AG10803 (cell line): ENCODE measurements around the gene S100PBP.

ENCODE experiments used
- DNase-seq: peaks from one replicate; pipeline ENCODE4 v3.0.0; 2010; ENCODE audit warnings: low read depth
- H3K4me3 ChIP-seq: 2 replicates; pipeline ENCODE4 v1.5.1; 2011; ENCODE audit warnings: mild to moderate bottlenecking, low read length, control low read depth
- CTCF ChIP-seq: conservative IDR thresholded peaks from 2 replicates; pipeline ENCODE4 v1.5.1; 2011; ENCODE audit warnings: mild to moderate bottlenecking, low read length, control low read depth, inconsistent platforms

S100PBP gene

GRCh38 chr1:32878637-32879041 lies 61.2 kb downstream of the S100PBP start:
- TF ChIP-seq CTCF, result no peak
- no peak for DNase-seq
- no peak overlapping the region for H3K4me3 ChIP-seq

- TF ChIP-seq CTCF, result no peak
Measured at GRCh38 chr1:32881291-32881690, 63.8 kb downstream of the S100PBP start.

GRCh38 chr1:32881871-32882850 lies 64.7 kb downstream of the S100PBP start:
- no peak for TF ChIP-seq CTCF
- H3K4me3 ChIP-seq, result no peak overlapping the region
- no peak for DNase-seq

More at GRCh38 chr1:32881291-32881690, 63.8 kb downstream of the S100PBP start:
- no peak overlapping the region for H3K4me3 ChIP-seq
- DNase-seq, result no peak

- no peak for DNase-seq
- no peak overlapping the region for H3K4me3 ChIP-seq
- no peak for TF ChIP-seq CTCF
Measured at GRCh38 chr1:32883338-32884031, 66.0 kb downstream of the S100PBP start.

- no peak for DNase-seq
- no peak overlapping the region for H3K4me3 ChIP-seq
Measured at GRCh38 chr1:32884032-32884372, 66.5 kb downstream of the S100PBP start.

GRCh38 chr1:32884726-32885125 lies 67.3 kb downstream of the S100PBP start:
- H3K4me3 ChIP-seq, result no peak overlapping the region
- DNase-seq, result no peak
- no peak for TF ChIP-seq CTCF

More at GRCh38 chr1:32884032-32884372, 66.5 kb downstream of the S100PBP start:
- no peak for TF ChIP-seq CTCF
